Trophoblast cell (in vitro differentiated cells and primary cell): ENCODE measurements around the gene PAPPA.

ENCODE experiments used
- DNase-seq, 2 donors: peaks; one replicate each; pipeline ENCODE4 v3.0.0-alpha.2; 2016
- H2AFZ ChIP-seq: 2 replicates; pipeline ENCODE4 v1.6.1; 2013; ENCODE audit warnings: low read length, moderate library complexity, mild to moderate bottlenecking; ENCODE audit not compliant: insufficient read depth, poor library complexity
- H2AK5ac ChIP-seq: 2 replicates; pipeline ENCODE4 v1.6.1; 2013; ENCODE audit warnings: mild to moderate bottlenecking, low read length
- H2BK120ac ChIP-seq: 2 replicates; pipeline ENCODE4 v1.6.1; 2013; ENCODE audit warnings: low read length, mild to moderate bottlenecking, moderate library complexity; ENCODE audit not compliant: insufficient read depth, poor library complexity
- H2BK12ac ChIP-seq: 2 replicates; pipeline ENCODE4 v1.6.1; 2013; ENCODE audit warnings: mild to moderate bottlenecking, low read length, moderate library complexity
- H2BK5ac ChIP-seq: 2 replicates; pipeline ENCODE4 v1.6.1; 2013; ENCODE audit warnings: low read length, low read depth, moderate library complexity, mild to moderate bottlenecking; ENCODE audit not compliant: poor library complexity
- H3K14ac ChIP-seq: 2 replicates; pipeline ENCODE4 v1.6.1; 2013; ENCODE audit warnings: mild to moderate bottlenecking, low read length
- H3K18ac ChIP-seq: 2 replicates; pipeline ENCODE4 v1.6.1; 2013; ENCODE audit warnings: mild to moderate bottlenecking, low read length
- H3K23ac ChIP-seq: 2 replicates; pipeline ENCODE4 v1.6.1; 2013; ENCODE audit warnings: low read length
- H3K27ac ChIP-seq: 2 replicates; pipeline ENCODE4 v1.5.1; 2013; ENCODE audit warnings: low read depth, mild to moderate bottlenecking, inconsistent platforms, low read length, moderate library complexity
- H3K27me3 ChIP-seq: 2 replicates; pipeline ENCODE4 v1.6.1; 2013; ENCODE audit warnings: inconsistent platforms, mild to moderate bottlenecking, low read length, moderate library complexity; ENCODE audit not compliant: insufficient read depth
- H3K36me3 ChIP-seq, 2 experiments: 1 replicate in 1 of 2; 2 replicates in 1 of 2; pipeline ENCODE4 v1.6.1; 2013; ENCODE audit warnings: low read length in 2 of 2, mild to moderate bottlenecking in 2 of 2, moderate library complexity in 1 of 2; ENCODE audit not compliant: insufficient read depth in 2 of 2, control insufficient read depth in 1 of 2
- H3K4ac ChIP-seq: 2 replicates; pipeline ENCODE4 v1.6.1; 2013; ENCODE audit warnings: low read depth, mild to moderate bottlenecking, low read length, moderate library complexity
- H3K4me1 ChIP-seq, 2 experiments: 1 replicate in 1 of 2; 2 replicates in 1 of 2; pipeline ENCODE4 v1.6.1; 2013; ENCODE audit warnings: low read length in 2 of 2, mild to moderate bottlenecking in 2 of 2, moderate library complexity in 1 of 2; ENCODE audit not compliant: insufficient read depth in 2 of 2, control insufficient read depth in 1 of 2
- H3K4me2 ChIP-seq: 2 replicates; pipeline ENCODE4 v1.6.1; 2013; ENCODE audit warnings: inconsistent platforms, mild to moderate bottlenecking, low read length, moderate library complexity
- H3K4me3 ChIP-seq: 2 replicates; pipeline ENCODE4 v1.5.1; 2013; ENCODE audit warnings: mild to moderate bottlenecking, low read depth, low read length, inconsistent platforms
- H3K79me1 ChIP-seq: one replicate; pipeline ENCODE4 v1.6.1; 2013; ENCODE audit warnings: low read length
- H3K79me2 ChIP-seq: 2 replicates; pipeline ENCODE4 v1.6.1; 2013; ENCODE audit warnings: low read length, mild to moderate bottlenecking; ENCODE audit not compliant: control insufficient read depth, insufficient read depth, poor library complexity
- H3K9ac ChIP-seq: 2 replicates; pipeline ENCODE4 v1.6.1; 2013; ENCODE audit warnings: mild to moderate bottlenecking, low read length
- H3K9me3 ChIP-seq: 2 replicates; pipeline ENCODE4 v1.6.1; 2013; ENCODE audit warnings: low read depth, mild to moderate bottlenecking, control low read depth, inconsistent platforms, low read length; ENCODE audit not compliant: insufficient read depth
- H4K12ac ChIP-seq: 2 replicates; pipeline ENCODE4 v1.6.1; 2013; ENCODE audit warnings: low read depth, mild to moderate bottlenecking, low read length, moderate library complexity
- H4K8ac ChIP-seq: 2 replicates; pipeline ENCODE4 v1.6.1; 2013; ENCODE audit warnings: low read depth, mild to moderate bottlenecking, low read length, moderate library complexity
- H4K91ac ChIP-seq: one replicate; pipeline ENCODE4 v1.6.1; 2013; ENCODE audit warnings: low read depth, mild to moderate bottlenecking, low read length, moderate library complexity
- WGBS: extraction: QIAGEN DNeasy Blood & Tissue Kit; methylation state at CpG from one replicate; pipeline ENCODE4 v1.1.7; 2013; ENCODE audit warnings: missing lambda C conversion rate; ENCODE audit not compliant: insufficient read length, insufficient coverage; ENCODE audit errors: extremely low coverage; 5-methylcytosine and 5-hydroxymethylcytosine counted together

Gene PAPPA

GRCh38 chr9:116366241-116366640 is 212.7 kb downstream of the PAPPA start:
- H4K91ac ChIP-seq = no peak overlapping the region
- H3K4me2 ChIP-seq = no peak overlapping the region
- peaks cover 2 to 5% of the 10 kb centered on the region in 2 experiments for H3K4me1 ChIP-seq
- no peak overlapping the region for H3K27ac ChIP-seq
- H2AFZ ChIP-seq = no peak overlapping the region
- no peaks in the 10 kb centered on the region for H3K79me2 ChIP-seq
- no peak overlapping the region for H3K18ac ChIP-seq
- H3K23ac ChIP-seq = no peak overlapping the region
- no peak overlapping the region for H2BK12ac ChIP-seq
- no peak overlapping the region for H2BK5ac ChIP-seq
- H3K9me3 ChIP-seq = peaks cover 3% of the 10 kb centered on the region
- no peak for DNase-seq
- no peak overlapping the region for H3K4me3 ChIP-seq
- H3K79me1 ChIP-seq = no peaks in the 10 kb centered on the region
- no peak overlapping the region for H3K14ac ChIP-seq
- no peak overlapping the region for H2BK120ac ChIP-seq
- no peak overlapping the region for H3K4ac ChIP-seq
- no peak overlapping the region for H2AK5ac ChIP-seq
- 86% methylated on average over 1 of the region's 1 CpG for WGBS
- H4K8ac ChIP-seq = no peak overlapping the region
- H3K27me3 ChIP-seq = no peaks in the 10 kb centered on the region
- H3K9ac ChIP-seq = no peak overlapping the region
- no peak overlapping the region for H4K12ac ChIP-seq
- H3K36me3 ChIP-seq = peaks cover 3 to 18% of the 10 kb centered on the region in 2 experiments

- Histone ChIP-seq H3K9ac (no peak overlapping the region), H3K4me1 (peaks cover 2 to 5% of the 10 kb centered on the region in 2 experiments), H3K79me1 (no peaks in the 10 kb centered on the region), H2AFZ (no peak overlapping the region), H4K91ac (no peak overlapping the region), H2AK5ac (no peak overlapping the region), H4K12ac (no peak overlapping the region), H3K4ac (no peak overlapping the region), H3K18ac (no peak overlapping the region), H3K27ac (no peak overlapping the region), H2BK12ac (no peak overlapping the region), H3K79me2 (no peaks in the 10 kb centered on the region), H3K4me2 (no peak overlapping the region), H3K23ac (no peak overlapping the region), H3K4me3 (no peak overlapping the region), H3K36me3 (peaks cover 0 to 10% of the 10 kb centered on the region in 2 experiments), H4K8ac (no peak overlapping the region), H2BK120ac (no peak overlapping the region), H3K9me3 (peaks cover 3% of the 10 kb centered on the region), H3K14ac (no peak overlapping the region), H2BK5ac (no peak overlapping the region), H3K27me3 (no peaks in the 10 kb centered on the region)
- no peak for DNase-seq
- no CpG with 5 or more reads among the region's 9 CpGs for WGBS
These were observed 215.1 kb downstream of the PAPPA start for GRCh38 chr9:116368680-116369079.

DNA sequence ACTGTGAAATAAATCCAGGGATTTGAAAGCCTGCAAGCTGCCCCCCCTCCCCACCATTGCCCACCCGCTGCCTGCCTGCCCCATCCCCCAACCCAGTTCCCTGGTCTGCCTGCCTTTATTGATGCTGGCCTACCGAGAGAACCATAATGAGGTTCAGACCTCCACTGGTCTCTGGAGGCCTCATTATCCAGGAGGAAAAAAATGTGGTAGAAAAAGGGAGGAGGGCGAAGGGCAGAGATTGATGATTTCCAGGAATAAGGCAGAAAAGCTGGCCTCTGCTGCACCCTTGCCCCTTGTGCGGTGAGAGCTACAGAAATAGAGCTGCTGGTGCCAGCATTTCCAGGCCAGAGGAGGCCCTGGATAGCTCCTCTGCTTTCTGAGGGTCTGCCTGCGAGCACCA is 216.1 kb downstream of the PAPPA start:
- Histone ChIP-seq H3K36me3 (peaks cover 0 to 10% of the 10 kb centered on the region in 2 experiments), H4K8ac (no peak overlapping the region), H4K12ac (no peak overlapping the region), H2BK5ac (no peak overlapping the region), H3K79me1 (no peaks in the 10 kb centered on the region), H3K14ac (no peak overlapping the region), H3K18ac (no peak overlapping the region), H3K4me3 (no peak overlapping the region), H4K91ac (no peak overlapping the region), H3K9me3 (peaks cover 3% of the 10 kb centered on the region), H3K4ac (no peak overlapping the region), H3K23ac (no peak overlapping the region), H2BK12ac (no peak overlapping the region), H3K27me3 (no peaks in the 10 kb centered on the region), H3K4me1 (peaks cover 2 to 5% of the 10 kb centered on the region in 2 experiments), H3K9ac (no peak overlapping the region), H2AK5ac (no peak overlapping the region), H3K79me2 (no peaks in the 10 kb centered on the region), H3K27ac (no peak overlapping the region), H2BK120ac (no peak overlapping the region), H3K4me2 (no peak overlapping the region), H2AFZ (no peak overlapping the region)
- DNase-seq = peak; percentile 59 to 62
- WGBS = no CpG with 5 or more reads among the region's 5 CpGs

GRCh38 chr9:116370556-116370955 is 217.0 kb downstream of the PAPPA start:
- peaks cover 3% of the 10 kb centered on the region for H3K9me3 ChIP-seq
- H3K79me1 ChIP-seq = no peaks in the 10 kb centered on the region
- peaks cover 2 to 5% of the 10 kb centered on the region in 2 experiments for H3K4me1 ChIP-seq
- no peak overlapping the region for H3K4me3 ChIP-seq
- H3K14ac ChIP-seq = no peak overlapping the region
- H3K9ac ChIP-seq = no peak overlapping the region
- H4K91ac ChIP-seq = no peak overlapping the region
- H3K36me3 ChIP-seq = peaks cover 0 to 10% of the 10 kb centered on the region in 2 experiments
- no peak for DNase-seq
- H3K4me2 ChIP-seq = no peak overlapping the region
- no peak overlapping the region for H2AK5ac ChIP-seq
- no peak overlapping the region for H2BK5ac ChIP-seq
- H4K12ac ChIP-seq = no peak overlapping the region
- H4K8ac ChIP-seq = no peak overlapping the region
- no CpG with 5 or more reads among the region's 4 CpGs for WGBS
- no peak overlapping the region for H2AFZ ChIP-seq
- H3K27me3 ChIP-seq = no peaks in the 10 kb centered on the region
- no peak overlapping the region for H2BK12ac ChIP-seq
- H3K79me2 ChIP-seq = no peaks in the 10 kb centered on the region
- no peak overlapping the region for H3K27ac ChIP-seq
- H3K18ac ChIP-seq = no peak overlapping the region
- H3K4ac ChIP-seq = no peak overlapping the region
- H2BK120ac ChIP-seq = no peak overlapping the region
- H3K23ac ChIP-seq = no peak overlapping the region
